Measurements from ENCODE around the gene GNG13.
"Not testable (repeated sequence)": the region's sequence is repeated elsewhere in the genome, so short reads cannot be mapped to it uniquely, and the experiment has no call there.

- not testable (repeated sequence) for TF ChIP-seq CTCF (IDR thresholded peaks at IDR 0.05; ENCODE audit: low read depth, low read length, poor library complexity, severe bottlenecking); EZH2phosphoT487 (IDR thresholded peaks at IDR 0.05; ENCODE audit: borderline replicate concordance, low read length)
Measured at GRCh38 chr16:836822-837221, 36.3 kb upstream of the GNG13 start.
